WTC11 (cell line): ENCODE results near the gene PARP3. TPM values are rescaled to one million over a fixed set of nuclear protein-coding genes. Genes with fewer than 3 reads are reported as not detected.
"Not testable (repeated sequence)": the region's sequence is repeated elsewhere in the genome, so short reads cannot be mapped to it uniquely, and the experiment has no call there.

ENCODE experiments used
- ATAC-seq: fragments of 200-7000 bp; cut with Tn5 transposase; 2 replicates; pipeline ENCODE4 v1.10.0; 2021; ENCODE audit warnings: mild to moderate bottlenecking, moderate library complexity
- CTCF ChIA-PET: fragments of 300-600 bp; sonication (Branson Sonifier 250); formaldehyde crosslinking; loops from one replicate; lab custom pipeline; 2021; ENCODE audit warnings: antibody characterized with exemption; lab: Charles Lee
- POLR2A ChIA-PET: fragments of 350-600 bp; sonication (Branson Sonifier 250); formaldehyde crosslinking; loops from one replicate; lab custom pipeline; 2021; ENCODE audit warnings: antibody characterized with exemption; lab: Charles Lee
- DNase-seq: peaks from one replicate; pipeline ENCODE4 v3.0.0; 2021; ENCODE audit warnings: low spot score
- H3K27ac Mint-ChIP-seq: 2 replicates; pipeline ENCODE4 v1.8.0; 2021; ENCODE audit warnings: mixed read lengths
- H3K27me3 Mint-ChIP-seq: 2 replicates; pipeline ENCODE4 v1.8.0; 2021; ENCODE audit warnings: low read depth, mild to moderate bottlenecking, moderate library complexity, mixed read lengths
- H3K36me3 Mint-ChIP-seq: 2 replicates; pipeline ENCODE4 v1.8.0; 2021; ENCODE audit warnings: mixed read lengths
- H3K4me1 Mint-ChIP-seq: 2 replicates; pipeline ENCODE4 v1.8.0; 2022; ENCODE audit warnings: mixed read lengths
- H3K4me3 Mint-ChIP-seq: 2 replicates; pipeline ENCODE4 v1.8.0; 2021; ENCODE audit warnings: mild to moderate bottlenecking, moderate library complexity, mixed read lengths
- H3K9me3 Mint-ChIP-seq: 2 replicates; pipeline ENCODE4 v1.8.0; 2021; ENCODE audit warnings: mixed read lengths
- ATF2 ChIP-seq: sonication (generic); formaldehyde crosslinking; IDR thresholded peaks from 2 replicates; pipeline ENCODE4 v1.8.1; 2022; ENCODE audit warnings: low read depth, missing genetic modification reagents, borderline replicate concordance
- CREB1 ChIP-seq: sonication (generic); formaldehyde crosslinking; IDR thresholded peaks from 2 replicates; pipeline ENCODE4 v1.8.0; 2023; ENCODE audit warnings: mild to moderate bottlenecking, missing genetic modification reagents
- FOXP4 ChIP-seq: sonication (generic); formaldehyde crosslinking; IDR thresholded peaks from 2 replicates; pipeline ENCODE4 v1.8.0; 2022; ENCODE audit warnings: mild to moderate bottlenecking, missing genetic modification reagents
- GABPB1 ChIP-seq: sonication (generic); formaldehyde crosslinking; IDR thresholded peaks from 2 replicates; pipeline ENCODE4 v1.8.1; 2023; ENCODE audit warnings: mild to moderate bottlenecking, missing genetic modification reagents
- JAZF1 ChIP-seq: fragments of 250-450 bp; sonication (Bioruptor Pico); IDR thresholded peaks from 2 replicates; pipeline ENCODE4 v1.9.0; 2021; ENCODE audit warnings: moderate library complexity, mild to moderate bottlenecking, inconsistent platforms
- KAT7 ChIP-seq: sonication (generic); formaldehyde crosslinking; IDR thresholded peaks from 2 replicates; pipeline ENCODE4 v1.8.1; 2023; ENCODE audit warnings: missing genetic modification reagents, mild to moderate bottlenecking, borderline replicate concordance
- MAX ChIP-seq: sonication (generic); formaldehyde crosslinking; IDR thresholded peaks from 2 replicates; pipeline ENCODE4 v1.8.0; 2022; ENCODE audit warnings: mild to moderate bottlenecking, missing genetic modification reagents
- MXD4 ChIP-seq: fragments of 250-450 bp; sonication (Bioruptor Pico); IDR thresholded peaks from 2 replicates; pipeline ENCODE4 v1.8.0; 2021; ENCODE audit warnings: mild to moderate bottlenecking, moderate library complexity, borderline replicate concordance
- NFATC4 ChIP-seq: fragments of 250-450 bp; sonication (Bioruptor Pico); IDR thresholded peaks from 2 replicates; pipeline ENCODE4 v1.9.0; 2021; ENCODE audit warnings: mild to moderate bottlenecking
- NFE2L1 ChIP-seq: sonication (generic); formaldehyde crosslinking; IDR thresholded peaks from 2 replicates; pipeline ENCODE4 v1.8.1; 2023; ENCODE audit warnings: missing genetic modification reagents
- SOX15 ChIP-seq: fragments of 250-450 bp; sonication (Bioruptor Pico); IDR thresholded peaks from 2 replicates; pipeline ENCODE4 v1.9.0; 2021; ENCODE audit warnings: mild to moderate bottlenecking
- ZNF219 ChIP-seq: sonication (generic); formaldehyde crosslinking; IDR thresholded peaks from 2 replicates; pipeline ENCODE4 v1.8.0; 2023; ENCODE audit warnings: missing genetic modification reagents, mild to moderate bottlenecking, borderline replicate concordance
- total RNA-seq: library from RNA; stranded (reverse); gene quantifications from 3 replicates; pipeline ENCODE4 v1.2.3, GENCODE V29; 2021
- TF ChIP-seq, protein P1 (sequence below): sonication (generic); formaldehyde crosslinking; IDR thresholded peaks from 2 replicates; pipeline ENCODE4 v1.8.1; 2022; ENCODE audit warnings: low read depth, mild to moderate bottlenecking, moderate library complexity, missing genetic modification reagents, borderline replicate concordance
- TF ChIP-seq, protein P2 (sequence below): fragments of 250-450 bp; sonication (Bioruptor Pico); IDR thresholded peaks from 2 replicates; pipeline ENCODE4 v1.9.0; 2021; ENCODE audit warnings: mild to moderate bottlenecking, borderline replicate concordance
- TF ChIP-seq, protein P3 (sequence below): sonication (generic); formaldehyde crosslinking; IDR thresholded peaks from 2 replicates; pipeline ENCODE4 v1.8.1; 2023; ENCODE audit warnings: mild to moderate bottlenecking, missing genetic modification reagents

PARP3 gene
- total RNA-seq, 1 experiment from 2014 or later, result 2.9 TPM

- ATAC-seq (no peak), DNase-seq (no peak)
- Mint-ChIP-seq H3K4me3 (no peak overlapping the region), H3K27ac (no peak overlapping the region), H3K27me3 (peaks cover 5% of the 10 kb centered on the region), H3K36me3 (peaks cover 8% of the 10 kb centered on the region; the same call in 1 of the 2 replicates), H3K9me3 (peaks cover 20% of the 10 kb centered on the region), H3K4me1 (peaks cover 14% of the 10 kb centered on the region)
- ChIA-PET POLR2A (no interaction called here), CTCF (no interaction called here)
- TF ChIP-seq GABPB1 (CRISPR knock-in tag), result no peak
- no peak for TF ChIP-seq NFATC4 (CRISPR knock-in tag)
- no peak for TF ChIP-seq ZNF219 (CRISPR knock-in tag)
- no peak for TF ChIP-seq NFE2L1
- TF ChIP-seq, protein P1, sequence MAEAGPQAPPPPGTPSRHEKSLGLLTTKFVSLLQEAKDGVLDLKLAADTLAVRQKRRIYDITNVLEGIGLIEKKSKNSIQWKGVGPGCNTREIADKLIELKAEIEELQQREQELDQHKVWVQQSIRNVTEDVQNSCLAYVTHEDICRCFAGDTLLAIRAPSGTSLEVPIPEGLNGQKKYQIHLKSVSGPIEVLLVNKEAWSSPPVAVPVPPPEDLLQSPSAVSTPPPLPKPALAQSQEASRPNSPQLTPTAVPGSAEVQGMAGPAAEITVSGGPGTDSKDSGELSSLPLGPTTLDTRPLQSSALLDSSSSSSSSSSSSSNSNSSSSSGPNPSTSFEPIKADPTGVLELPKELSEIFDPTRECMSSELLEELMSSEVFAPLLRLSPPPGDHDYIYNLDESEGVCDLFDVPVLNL (CRISPR knock-in tag), result no peak
These were observed 45.4 kb upstream of the PARP3 start for GRCh38 chr3:51896607-51897305.

DNA sequence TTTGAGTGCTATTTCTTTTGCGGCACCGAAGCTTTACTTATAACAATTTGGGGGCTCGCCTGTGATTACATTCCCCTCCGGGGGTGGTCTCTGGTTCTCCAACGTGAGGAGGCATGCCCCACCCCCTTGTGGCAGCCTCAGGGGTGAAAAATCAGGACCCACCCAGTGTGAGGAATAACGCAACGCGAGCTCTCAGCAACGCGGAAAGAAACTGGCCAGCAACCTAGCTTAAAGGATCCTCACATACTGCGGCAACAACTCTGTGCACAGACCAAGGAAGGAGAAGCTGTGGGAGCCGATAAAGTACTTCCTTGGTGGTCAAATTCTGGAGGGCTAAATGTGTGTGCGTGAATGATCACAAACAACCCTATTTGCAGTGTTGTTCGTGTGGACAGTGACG, 44.8 kb upstream of the PARP3 start:
- Mint-ChIP-seq H3K27me3 (peaks cover 5% of the 10 kb centered on the region), H3K4me3 (no peak overlapping the region), H3K27ac (no peak overlapping the region), H3K4me1 (peaks cover 16% of the 10 kb centered on the region), H3K36me3 (peaks cover 8% of the 10 kb centered on the region; the same call in 1 of the 2 replicates), H3K9me3 (peaks cover 22% of the 10 kb centered on the region)
- no peak for DNase-seq
- POLR2A ChIA-PET, result no interaction called here
- CTCF ChIA-PET, result interaction anchor here (0.8 kb wide), 2 partner anchors 78 to 178 kb away, joined by 4 to 5 read pairs; no protein-coding TSS in a partner anchor
- ATAC-seq, result no peak
- no peak for TF ChIP-seq CREB1 (CRISPR knock-in tag)
- no peak for TF ChIP-seq KAT7 (CRISPR knock-in tag)
- no peak for TF ChIP-seq MAX
- TF ChIP-seq NFATC4 (CRISPR knock-in tag), result no peak
- TF ChIP-seq ATF2 (CRISPR knock-in tag), result no peak
- no peak for TF ChIP-seq MXD4 (CRISPR knock-in tag)
- TF ChIP-seq JAZF1 (CRISPR knock-in tag), result no peak
- no peak for TF ChIP-seq FOXP4 (CRISPR knock-in tag)
- TF ChIP-seq SOX15 (CRISPR knock-in tag), result no peak
- TF ChIP-seq, protein P2, sequence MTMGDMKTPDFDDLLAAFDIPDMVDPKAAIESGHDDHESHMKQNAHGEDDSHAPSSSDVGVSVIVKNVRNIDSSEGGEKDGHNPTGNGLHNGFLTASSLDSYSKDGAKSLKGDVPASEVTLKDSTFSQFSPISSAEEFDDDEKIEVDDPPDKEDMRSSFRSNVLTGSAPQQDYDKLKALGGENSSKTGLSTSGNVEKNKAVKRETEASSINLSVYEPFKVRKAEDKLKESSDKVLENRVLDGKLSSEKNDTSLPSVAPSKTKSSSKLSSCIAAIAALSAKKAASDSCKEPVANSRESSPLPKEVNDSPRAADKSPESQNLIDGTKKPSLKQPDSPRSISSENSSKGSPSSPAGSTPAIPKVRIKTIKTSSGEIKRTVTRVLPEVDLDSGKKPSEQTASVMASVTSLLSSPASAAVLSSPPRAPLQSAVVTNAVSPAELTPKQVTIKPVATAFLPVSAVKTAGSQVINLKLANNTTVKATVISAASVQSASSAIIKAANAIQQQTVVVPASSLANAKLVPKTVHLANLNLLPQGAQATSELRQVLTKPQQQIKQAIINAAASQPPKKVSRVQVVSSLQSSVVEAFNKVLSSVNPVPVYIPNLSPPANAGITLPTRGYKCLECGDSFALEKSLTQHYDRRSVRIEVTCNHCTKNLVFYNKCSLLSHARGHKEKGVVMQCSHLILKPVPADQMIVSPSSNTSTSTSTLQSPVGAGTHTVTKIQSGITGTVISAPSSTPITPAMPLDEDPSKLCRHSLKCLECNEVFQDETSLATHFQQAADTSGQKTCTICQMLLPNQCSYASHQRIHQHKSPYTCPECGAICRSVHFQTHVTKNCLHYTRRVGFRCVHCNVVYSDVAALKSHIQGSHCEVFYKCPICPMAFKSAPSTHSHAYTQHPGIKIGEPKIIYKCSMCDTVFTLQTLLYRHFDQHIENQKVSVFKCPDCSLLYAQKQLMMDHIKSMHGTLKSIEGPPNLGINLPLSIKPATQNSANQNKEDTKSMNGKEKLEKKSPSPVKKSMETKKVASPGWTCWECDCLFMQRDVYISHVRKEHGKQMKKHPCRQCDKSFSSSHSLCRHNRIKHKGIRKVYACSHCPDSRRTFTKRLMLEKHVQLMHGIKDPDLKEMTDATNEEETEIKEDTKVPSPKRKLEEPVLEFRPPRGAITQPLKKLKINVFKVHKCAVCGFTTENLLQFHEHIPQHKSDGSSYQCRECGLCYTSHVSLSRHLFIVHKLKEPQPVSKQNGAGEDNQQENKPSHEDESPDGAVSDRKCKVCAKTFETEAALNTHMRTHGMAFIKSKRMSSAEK (CRISPR knock-in tag), result no peak
- TF ChIP-seq, protein P3, sequence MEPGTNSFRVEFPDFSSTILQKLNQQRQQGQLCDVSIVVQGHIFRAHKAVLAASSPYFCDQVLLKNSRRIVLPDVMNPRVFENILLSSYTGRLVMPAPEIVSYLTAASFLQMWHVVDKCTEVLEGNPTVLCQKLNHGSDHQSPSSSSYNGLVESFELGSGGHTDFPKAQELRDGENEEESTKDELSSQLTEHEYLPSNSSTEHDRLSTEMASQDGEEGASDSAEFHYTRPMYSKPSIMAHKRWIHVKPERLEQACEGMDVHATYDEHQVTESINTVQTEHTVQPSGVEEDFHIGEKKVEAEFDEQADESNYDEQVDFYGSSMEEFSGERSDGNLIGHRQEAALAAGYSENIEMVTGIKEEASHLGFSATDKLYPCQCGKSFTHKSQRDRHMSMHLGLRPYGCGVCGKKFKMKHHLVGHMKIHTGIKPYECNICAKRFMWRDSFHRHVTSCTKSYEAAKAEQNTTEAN (CRISPR knock-in tag), result no peak

GRCh38 chr3:51900043-51900442, 42.1 kb upstream of the PARP3 start:
- H3K27me3 Mint-ChIP-seq, H3K4me3 Mint-ChIP-seq, ATAC-seq, DNase-seq, H3K27ac Mint-ChIP-seq, POLR2A ChIA-PET: not testable (repeated sequence)
- Mint-ChIP-seq H3K4me1 (peaks cover 18% of the 10 kb centered on the region), H3K9me3 (peaks cover 33% of the 10 kb centered on the region), H3K36me3 (peaks cover 15% of the 10 kb centered on the region)
- CTCF ChIA-PET, result interaction anchor here (0.8 to 2.3 kb wide), 2 partner anchors 74 to 181 kb away, joined by 4 to 13 read pairs; partner anchors contain the start of gene ABHD14B

DNA sequence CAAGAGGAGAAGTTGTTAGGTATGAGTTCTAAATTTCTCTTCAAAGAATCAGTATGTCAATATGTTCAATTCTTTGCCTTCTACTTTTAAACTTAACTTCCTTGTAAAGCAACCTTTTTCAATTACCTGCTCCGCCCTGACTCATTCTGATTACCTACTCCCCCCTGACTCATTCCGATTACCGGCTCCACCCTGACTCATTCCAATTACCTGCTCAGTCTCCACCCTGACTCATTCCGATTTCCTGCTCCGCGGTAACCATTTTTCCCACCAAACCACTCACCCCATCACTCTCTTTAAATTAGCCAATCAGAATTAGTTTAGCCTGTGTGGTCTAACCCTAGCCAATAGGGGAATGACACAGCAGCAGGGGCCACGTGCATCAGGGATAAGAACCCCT, 39.8 kb upstream of the PARP3 start:
- CTCF ChIA-PET, result not testable (repeated sequence)

More for the DNA sequence above, 39.8 kb upstream of the PARP3 start:
- H3K27ac Mint-ChIP-seq, POLR2A ChIA-PET, ATAC-seq, H3K4me3 Mint-ChIP-seq, DNase-seq, H3K27me3 Mint-ChIP-seq: not testable (repeated sequence)
- peaks cover 13% of the 10 kb centered on the region for H3K4me1 Mint-ChIP-seq
- H3K36me3 Mint-ChIP-seq, result peaks cover 20% of the 10 kb centered on the region
- H3K9me3 Mint-ChIP-seq, result peaks cover 43% of the 10 kb centered on the region
